ENCODE results near the gene AGAP1.

AGAP1 gene

GRCh38 chr2:235670974-235671787, 177.3 kb downstream of the AGAP1 start:
- DNase-seq: no peak

GRCh38 chr2:235672720-235673119, 178.9 kb downstream of the AGAP1 start:
- no peak for DNase-seq

GRCh38 chr2:235674146-235674545, 180.3 kb downstream of the AGAP1 start:
- no peak for DNase-seq

- no peak for DNase-seq
Observed at GRCh38 chr2:235674812-235675211, 181.0 kb downstream of the AGAP1 start.

- DNase-seq: no peak
Observed at GRCh38 chr2:235675678-235676535, 182.1 kb downstream of the AGAP1 start.

GRCh38 chr2:235676536-235676799, 182.6 kb downstream of the AGAP1 start:
- no peak for DNase-seq

- no peak for DNase-seq
Observed at GRCh38 chr2:235677276-235677788, 183.5 kb downstream of the AGAP1 start.

- DNase-seq: no peak
Observed at GRCh38 chr2:235677937-235678336, 184.1 kb downstream of the AGAP1 start.

- DNase-seq: no peak
Observed at GRCh38 chr2:235678712-235679111, 184.9 kb downstream of the AGAP1 start.

- no peak for DNase-seq
Observed at GRCh38 chr2:235679471-235679870, 185.6 kb downstream of the AGAP1 start.

- DNase-seq: no peak
Observed at GRCh38 chr2:235685024-235685721, 191.3 kb downstream of the AGAP1 start.

- no peak for DNase-seq
Observed at GRCh38 chr2:235688511-235689426, 194.9 kb downstream of the AGAP1 start.

- DNase-seq: no peak
Observed at GRCh38 chr2:235689427-235689853, 195.6 kb downstream of the AGAP1 start.

GRCh38 chr2:235690082-235690808, 196.4 kb downstream of the AGAP1 start:
- DNase-seq: no peak

GRCh38 chr2:235690809-235691450, 197.1 kb downstream of the AGAP1 start:
- DNase-seq: no peak

- DNase-seq: no peak
Observed at GRCh38 chr2:235692076-235692475, 198.2 kb downstream of the AGAP1 start.

- no peak for DNase-seq
Observed at GRCh38 chr2:235692671-235693171, 198.9 kb downstream of the AGAP1 start.

- no peak for DNase-seq
Observed at GRCh38 chr2:235693279-235693678, 199.4 kb downstream of the AGAP1 start.

GRCh38 chr2:235694721-235695601, 201.1 kb downstream of the AGAP1 start:
- no peak for DNase-seq

- no peak for DNase-seq
Observed at GRCh38 chr2:235695602-235695895, 201.7 kb downstream of the AGAP1 start.
